ENCODE measurements around the gene PTPRO.

The PTPRO gene

GRCh38 chr12:15496738-15497137, 174.4 kb downstream of the PTPRO start:
- no peaks in the 10 kb centered on the region for H3K36me3 ChIP-seq (ENCODE audit: insufficient read depth, low read length)
- H3K9me3 ChIP-seq (ENCODE audit: control insufficient read depth, insufficient read depth, low read length): no peaks in the 10 kb centered on the region
- no peak overlapping the region for H3K9ac ChIP-seq (ENCODE audit: low read depth, low read length)
- no peaks in the 10 kb centered on the region for H3K4me1 ChIP-seq (ENCODE audit: insufficient read depth, low read length)

GRCh38 chr12:15497671-15498292, 175.5 kb downstream of the PTPRO start:
- H3K9ac ChIP-seq (ENCODE audit: low read depth, low read length): no peak overlapping the region
- H3K9me3 ChIP-seq (ENCODE audit: control insufficient read depth, insufficient read depth, low read length): no peaks in the 10 kb centered on the region
- H3K4me1 ChIP-seq (ENCODE audit: insufficient read depth, low read length): no peaks in the 10 kb centered on the region
- H3K36me3 ChIP-seq (ENCODE audit: insufficient read depth, low read length): no peaks in the 10 kb centered on the region

- no peaks in the 10 kb centered on the region for H3K4me1 ChIP-seq (ENCODE audit: insufficient read depth, low read length)
- H3K36me3 ChIP-seq (ENCODE audit: insufficient read depth, low read length): no peaks in the 10 kb centered on the region
- no peaks in the 10 kb centered on the region for H3K9me3 ChIP-seq (ENCODE audit: control insufficient read depth, insufficient read depth, low read length)
- no peak overlapping the region for H3K9ac ChIP-seq (ENCODE audit: low read depth, low read length)
Observed at GRCh38 chr12:15502211-15502610, 179.9 kb downstream of the PTPRO start.

- Histone ChIP-seq H3K36me3 (ENCODE audit: insufficient read depth, low read length) (no peaks in the 10 kb centered on the region), H3K9ac (ENCODE audit: low read depth, low read length) (no peak overlapping the region), H3K4me1 (ENCODE audit: insufficient read depth, low read length) (no peaks in the 10 kb centered on the region), H3K9me3 (ENCODE audit: control insufficient read depth, insufficient read depth, low read length) (no peaks in the 10 kb centered on the region)
Observed at GRCh38 chr12:15505616-15506015, 183.3 kb downstream of the PTPRO start.

- Histone ChIP-seq H3K4me1 (ENCODE audit: insufficient read depth, low read length) (no peaks in the 10 kb centered on the region), H3K36me3 (ENCODE audit: insufficient read depth, low read length) (no peaks in the 10 kb centered on the region), H3K9ac (ENCODE audit: low read depth, low read length) (no peak overlapping the region), H3K9me3 (ENCODE audit: control insufficient read depth, insufficient read depth, low read length) (no peaks in the 10 kb centered on the region)
Observed at GRCh38 chr12:15515010-15515409, 192.7 kb downstream of the PTPRO start.

GRCh38 chr12:15520083-15520482, 197.8 kb downstream of the PTPRO start:
- Histone ChIP-seq H3K36me3 (ENCODE audit: insufficient read depth, low read length) (no peaks in the 10 kb centered on the region), H3K9me3 (ENCODE audit: control insufficient read depth, insufficient read depth, low read length) (no peaks in the 10 kb centered on the region), H3K9ac (ENCODE audit: low read depth, low read length) (no peak overlapping the region), H3K4me1 (ENCODE audit: insufficient read depth, low read length) (no peaks in the 10 kb centered on the region)

GRCh38 chr12:15520844-15521243, 198.5 kb downstream of the PTPRO start:
- no peaks in the 10 kb centered on the region for H3K36me3 ChIP-seq (ENCODE audit: insufficient read depth, low read length)
- H3K4me1 ChIP-seq (ENCODE audit: insufficient read depth, low read length): no peaks in the 10 kb centered on the region
- H3K9me3 ChIP-seq (ENCODE audit: control insufficient read depth, insufficient read depth, low read length): no peaks in the 10 kb centered on the region
- H3K9ac ChIP-seq (ENCODE audit: low read depth, low read length): no peak overlapping the region

- Histone ChIP-seq H3K9me3 (ENCODE audit: control insufficient read depth, insufficient read depth, low read length) (no peaks in the 10 kb centered on the region), H3K9ac (ENCODE audit: low read depth, low read length) (no peak overlapping the region), H3K36me3 (ENCODE audit: insufficient read depth, low read length) (no peaks in the 10 kb centered on the region), H3K4me1 (ENCODE audit: insufficient read depth, low read length) (peaks cover 6% of the 10 kb centered on the region)
Observed at GRCh38 chr12:15522574-15523187, 200.4 kb downstream of the PTPRO start.

- Histone ChIP-seq H3K36me3 (ENCODE audit: insufficient read depth, low read length) (no peaks in the 10 kb centered on the region), H3K4me1 (ENCODE audit: insufficient read depth, low read length) (peaks cover 6% of the 10 kb centered on the region), H3K9me3 (ENCODE audit: control insufficient read depth, insufficient read depth, low read length) (no peaks in the 10 kb centered on the region), H3K9ac (ENCODE audit: low read depth, low read length) (no peak overlapping the region)
Observed at GRCh38 chr12:15525441-15525840, 203.1 kb downstream of the PTPRO start.

GRCh38 chr12:15526033-15526432, 203.7 kb downstream of the PTPRO start:
- H3K9me3 ChIP-seq (ENCODE audit: control insufficient read depth, insufficient read depth, low read length): no peaks in the 10 kb centered on the region
- no peak overlapping the region for H3K9ac ChIP-seq (ENCODE audit: low read depth, low read length)
- H3K36me3 ChIP-seq (ENCODE audit: insufficient read depth, low read length): no peaks in the 10 kb centered on the region
- H3K4me1 ChIP-seq (ENCODE audit: insufficient read depth, low read length): peaks cover 6% of the 10 kb centered on the region

GRCh38 chr12:15527201-15528080, 205.1 kb downstream of the PTPRO start:
- Histone ChIP-seq H3K36me3 (ENCODE audit: insufficient read depth, low read length) (no peaks in the 10 kb centered on the region), H3K9me3 (ENCODE audit: control insufficient read depth, insufficient read depth, low read length) (no peaks in the 10 kb centered on the region), H3K9ac (ENCODE audit: low read depth, low read length) (no peak overlapping the region), H3K4me1 (ENCODE audit: insufficient read depth, low read length) (peaks cover 6% of the 10 kb centered on the region)

GRCh38 chr12:15528666-15529065, 206.4 kb downstream of the PTPRO start:
- Histone ChIP-seq H3K4me1 (ENCODE audit: insufficient read depth, low read length) (peaks cover 6% of the 10 kb centered on the region), H3K36me3 (ENCODE audit: insufficient read depth, low read length) (no peaks in the 10 kb centered on the region), H3K9me3 (ENCODE audit: control insufficient read depth, insufficient read depth, low read length) (no peaks in the 10 kb centered on the region), H3K9ac (ENCODE audit: low read depth, low read length) (no peak overlapping the region)

GRCh38 chr12:15530361-15530760, 208.1 kb downstream of the PTPRO start:
- Histone ChIP-seq H3K36me3 (ENCODE audit: insufficient read depth, low read length) (no peaks in the 10 kb centered on the region), H3K9ac (ENCODE audit: low read depth, low read length) (no peak overlapping the region), H3K4me1 (ENCODE audit: insufficient read depth, low read length) (peaks cover 6% of the 10 kb centered on the region), H3K9me3 (ENCODE audit: control insufficient read depth, insufficient read depth, low read length) (no peaks in the 10 kb centered on the region)

- Histone ChIP-seq H3K9ac (ENCODE audit: low read depth, low read length) (no peak overlapping the region), H3K9me3 (ENCODE audit: control insufficient read depth, insufficient read depth, low read length) (no peaks in the 10 kb centered on the region), H3K4me1 (ENCODE audit: insufficient read depth, low read length) (peaks cover 8% of the 10 kb centered on the region), H3K36me3 (ENCODE audit: insufficient read depth, low read length) (no peaks in the 10 kb centered on the region)
Observed at GRCh38 chr12:15532364-15532977, 210.2 kb downstream of the PTPRO start.
